ENCODE results near the gene DKKL1.
"Not testable (repeated sequence)": the region's sequence is repeated elsewhere in the genome, so short reads cannot be mapped to it uniquely, and the experiment has no call there.

- not testable (repeated sequence) for TF ChIP-seq POLR2A (IDR thresholded peaks at IDR 0.05; ENCODE audit: extremely low read depth, insufficient read length); CTCF (IDR thresholded peaks at IDR 0.05; ENCODE audit: low read depth, low read length); MAX (IDR thresholded peaks at IDR 0.05; ENCODE audit: low read depth, low read length)
These were observed 32.5 kb upstream of the DKKL1 start for GRCh38 chr19:49331187-49331586.
